Karpas-422 (cell line): ENCODE results near the gene RNU7-1. TPM values are rescaled to one million over a fixed set of nuclear protein-coding genes. Genes with fewer than 3 reads are reported as not detected.

Experiments used
- small RNA-seq: library from RNA; depleted of rRNA; stranded (forward); fragments of <200 nt; gene quantifications from one replicate; pipeline ENCODE3, GENCODE V24; 2014
- total RNA-seq: library from RNA; depleted of rRNA; stranded (reverse); fragments of >200 nt; shearing (Covaris generic); gene quantifications from 2 replicates; pipeline ENCODE4 v1.2.3, GENCODE V29; 2014; ENCODE audit warnings: low replicate concordance; rRNA removed

Gene RNU7-1
- total RNA-seq, 1 experiment from 2014 or later: not detected

Small RNA genes within 50 kb of the gene (small RNA-seq; reads per million reads assigned to genes)
- gene MIR141 (29.9 reads per million, percentile 98 among the genes with 10 or more reads in this experiment), gene MIR200C (1.1 reads per million, percentile 33 among the genes with 10 or more reads in this experiment), gene RNU7-1 (not detected), gene SCARNA12 (13.1 reads per million, percentile 94 among the genes with 10 or more reads in this experiment)

Other genes with a start within 250 kb of the RNU7-1 start
- not detected in 2 replicates for gene PIANP, start 243.0 kb upstream of the RNU7-1 start, total RNA-seq
- 39.2 and 42.9 TPM in 2 replicates for gene COPS7A, start 219.8 kb upstream of the RNU7-1 start, total RNA-seq
- 183 and 263 TPM in 2 replicates for gene MLF2, start 190.7 kb upstream of the RNU7-1 start, total RNA-seq
- gene PTMS, start 177.5 kb upstream of the RNU7-1 start, total RNA-seq: 5.0 and 7.3 TPM in 2 replicates
- 0.22 and 0.32 TPM in 2 replicates for gene LAG3, start 171.3 kb upstream of the RNU7-1 start, total RNA-seq
- gene CD4, start 154.3 kb upstream of the RNU7-1 start, total RNA-seq: not detected in 2 replicates
- gene GPR162, start 122.0 kb upstream of the RNU7-1 start, total RNA-seq: not detected in 2 replicates
- 3.1 and 8.3 TPM in 2 replicates for gene P3H3, start 115.4 kb upstream of the RNU7-1 start, total RNA-seq
- 14.9 and 27.0 TPM in 2 replicates for gene GNB3, start 102.9 kb upstream of the RNU7-1 start, total RNA-seq
- 47.6 and 70.0 TPM in 2 replicates for gene CDCA3, start 92.5 kb upstream of the RNU7-1 start, total RNA-seq
- gene USP5, start 91.7 kb upstream of the RNU7-1 start, total RNA-seq: 36.9 and 66.6 TPM in 2 replicates
- 1,584 and 1,673 TPM in 2 replicates for gene TPI1, start 76.3 kb upstream of the RNU7-1 start, total RNA-seq
- 5.9 and 7.4 TPM in 2 replicates for gene SPSB2, start 70.5 kb upstream of the RNU7-1 start, total RNA-seq
- gene LRRC23, start 39.0 kb upstream of the RNU7-1 start, total RNA-seq: 8.7 and 9.7 TPM in 2 replicates
- 40.3 and 43.1 TPM in 2 replicates for gene ENO2, start 29.2 kb upstream of the RNU7-1 start, total RNA-seq
- gene ATN1, start 15.9 kb upstream of the RNU7-1 start, total RNA-seq: 8.8 and 11.7 TPM in 2 replicates
- 264 and 402 TPM in 2 replicates for gene C12orf57, start 206 bp downstream of the RNU7-1 start, total RNA-seq
- 411 and 673 TPM in 2 replicates for gene PTPN6, start 7.5 kb downstream of the RNU7-1 start, total RNA-seq
- 353 and 644 TPM in 2 replicates for gene PHB2, start 26.8 kb downstream of the RNU7-1 start, total RNA-seq
- 56.6 and 71.1 TPM in 2 replicates for gene EMG1, start 27.1 kb downstream of the RNU7-1 start, total RNA-seq
- gene LPCAT3, start 74.7 kb downstream of the RNU7-1 start, total RNA-seq: 21.6 and 42.7 TPM in 2 replicates
- gene C1S, start 116.9 kb downstream of the RNU7-1 start, total RNA-seq: 4.7 TPM in 1 of 2 replicates, not detected in the other
- gene C1R, start 148.6 kb downstream of the RNU7-1 start, total RNA-seq: 1.5 and 2.8 TPM in 2 replicates
- 47.7 and 81.5 TPM in 2 replicates for gene C1RL, start 165.4 kb downstream of the RNU7-1 start, total RNA-seq
- gene RBP5, start 185.1 kb downstream of the RNU7-1 start, total RNA-seq: not detected in 2 replicates
- gene CLSTN3, start 186.6 kb downstream of the RNU7-1 start, total RNA-seq: 30.0 and 40.3 TPM in 2 replicates
- 25.9 and 80.8 TPM in 2 replicates for gene PEX5, start 245.9 kb downstream of the RNU7-1 start, total RNA-seq